Neural cell (in vitro differentiated cells): ENCODE measurements around the gene DNA2.

ENCODE experiments used
- EP300 ChIP-seq: fragments of 450-650 bp; conservative IDR thresholded peaks from 2 replicates; pipeline ENCODE4 v1.6.1; 2014; ENCODE audit warnings: antibody characterized with exemption, mild to moderate bottlenecking, moderate library complexity; ENCODE audit not compliant: poor library complexity, severe bottlenecking
- EZH2 ChIP-seq: fragments of 200-600, 300-800 bp; shearing (Covaris generic), sonication (generic); IDR thresholded peaks from 2 replicates; pipeline ENCODE4 v1.6.1; 2014; ENCODE audit warnings: antibody characterized with exemption, low read length, borderline replicate concordance, mild to moderate bottlenecking; ENCODE audit not compliant: insufficient read depth, poor library complexity, severe bottlenecking
- POLR2AphosphoS5 ChIP-seq: IDR thresholded peaks from 2 replicates; pipeline ENCODE4 v1.6.1; 2012
- RAD21 ChIP-seq: fragments of 450-650 bp; conservative IDR thresholded peaks from 2 replicates; pipeline ENCODE4 v1.6.1; 2014; ENCODE audit warnings: antibody characterized with exemption, mild to moderate bottlenecking, moderate library complexity
- TF ChIP-seq, protein P1 (sequence below): fragments of 450-650 bp; IDR thresholded peaks from 2 replicates; pipeline ENCODE4 v1.5.1; 2014; ENCODE audit warnings: antibody characterized with exemption, mild to moderate bottlenecking, moderate library complexity; ENCODE audit not compliant: poor library complexity, severe bottlenecking
- TF ChIP-seq, protein P2 (sequence below): IDR thresholded peaks from 2 replicates; pipeline ENCODE4 v1.6.1; 2012; ENCODE audit warnings: borderline replicate concordance

DNA sequence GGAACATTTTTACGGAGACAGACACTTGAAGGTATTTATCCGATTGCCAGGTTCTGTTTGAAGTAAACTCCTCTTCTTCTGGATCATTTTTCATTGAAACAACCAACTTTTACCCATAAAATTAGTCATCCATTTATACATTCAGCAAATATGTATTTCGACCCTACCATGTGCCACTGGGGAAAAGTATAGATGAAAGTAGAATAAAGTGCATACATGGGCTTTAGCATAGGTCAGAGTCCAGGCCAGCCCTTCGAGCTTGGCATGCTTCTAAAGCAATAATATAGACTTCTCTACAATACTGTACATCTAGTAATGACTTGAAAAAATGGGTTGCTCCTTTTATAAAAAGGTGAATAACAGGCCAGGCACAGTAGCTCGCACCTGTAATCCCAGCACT lies 45.4 kb upstream of the DNA2 start:
- TF ChIP-seq POLR2AphosphoS5 (no peak), EP300 (no peak), RAD21 (no peak), EZH2 (no peak)
- TF ChIP-seq, protein P1, sequence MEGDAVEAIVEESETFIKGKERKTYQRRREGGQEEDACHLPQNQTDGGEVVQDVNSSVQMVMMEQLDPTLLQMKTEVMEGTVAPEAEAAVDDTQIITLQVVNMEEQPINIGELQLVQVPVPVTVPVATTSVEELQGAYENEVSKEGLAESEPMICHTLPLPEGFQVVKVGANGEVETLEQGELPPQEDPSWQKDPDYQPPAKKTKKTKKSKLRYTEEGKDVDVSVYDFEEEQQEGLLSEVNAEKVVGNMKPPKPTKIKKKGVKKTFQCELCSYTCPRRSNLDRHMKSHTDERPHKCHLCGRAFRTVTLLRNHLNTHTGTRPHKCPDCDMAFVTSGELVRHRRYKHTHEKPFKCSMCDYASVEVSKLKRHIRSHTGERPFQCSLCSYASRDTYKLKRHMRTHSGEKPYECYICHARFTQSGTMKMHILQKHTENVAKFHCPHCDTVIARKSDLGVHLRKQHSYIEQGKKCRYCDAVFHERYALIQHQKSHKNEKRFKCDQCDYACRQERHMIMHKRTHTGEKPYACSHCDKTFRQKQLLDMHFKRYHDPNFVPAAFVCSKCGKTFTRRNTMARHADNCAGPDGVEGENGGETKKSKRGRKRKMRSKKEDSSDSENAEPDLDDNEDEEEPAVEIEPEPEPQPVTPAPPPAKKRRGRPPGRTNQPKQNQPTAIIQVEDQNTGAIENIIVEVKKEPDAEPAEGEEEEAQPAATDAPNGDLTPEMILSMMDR = no peak
- TF ChIP-seq, protein P2, sequence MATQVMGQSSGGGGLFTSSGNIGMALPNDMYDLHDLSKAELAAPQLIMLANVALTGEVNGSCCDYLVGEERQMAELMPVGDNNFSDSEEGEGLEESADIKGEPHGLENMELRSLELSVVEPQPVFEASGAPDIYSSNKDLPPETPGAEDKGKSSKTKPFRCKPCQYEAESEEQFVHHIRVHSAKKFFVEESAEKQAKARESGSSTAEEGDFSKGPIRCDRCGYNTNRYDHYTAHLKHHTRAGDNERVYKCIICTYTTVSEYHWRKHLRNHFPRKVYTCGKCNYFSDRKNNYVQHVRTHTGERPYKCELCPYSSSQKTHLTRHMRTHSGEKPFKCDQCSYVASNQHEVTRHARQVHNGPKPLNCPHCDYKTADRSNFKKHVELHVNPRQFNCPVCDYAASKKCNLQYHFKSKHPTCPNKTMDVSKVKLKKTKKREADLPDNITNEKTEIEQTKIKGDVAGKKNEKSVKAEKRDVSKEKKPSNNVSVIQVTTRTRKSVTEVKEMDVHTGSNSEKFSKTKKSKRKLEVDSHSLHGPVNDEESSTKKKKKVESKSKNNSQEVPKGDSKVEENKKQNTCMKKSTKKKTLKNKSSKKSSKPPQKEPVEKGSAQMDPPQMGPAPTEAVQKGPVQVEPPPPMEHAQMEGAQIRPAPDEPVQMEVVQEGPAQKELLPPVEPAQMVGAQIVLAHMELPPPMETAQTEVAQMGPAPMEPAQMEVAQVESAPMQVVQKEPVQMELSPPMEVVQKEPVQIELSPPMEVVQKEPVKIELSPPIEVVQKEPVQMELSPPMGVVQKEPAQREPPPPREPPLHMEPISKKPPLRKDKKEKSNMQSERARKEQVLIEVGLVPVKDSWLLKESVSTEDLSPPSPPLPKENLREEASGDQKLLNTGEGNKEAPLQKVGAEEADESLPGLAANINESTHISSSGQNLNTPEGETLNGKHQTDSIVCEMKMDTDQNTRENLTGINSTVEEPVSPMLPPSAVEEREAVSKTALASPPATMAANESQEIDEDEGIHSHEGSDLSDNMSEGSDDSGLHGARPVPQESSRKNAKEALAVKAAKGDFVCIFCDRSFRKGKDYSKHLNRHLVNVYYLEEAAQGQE = no peak
